ENCODE data around the gene DNMT3A. TPM values are rescaled to one million over a fixed set of nuclear protein-coding genes. Genes with fewer than 3 reads are reported as not detected.

The DNMT3A gene
- 65.7 TPM for total RNA-seq

GRCh38 chr2:25341753-25342371 is at the start of gene DNMT3A:
DNMT3A (minus strand) TSS chr2:25341925; CDS start chr2:25313984, 27,941 bp downstream.

Small RNA genes lying within 50 kb of the gene (small RNA-seq; reads per million reads assigned to genes)
- gene MIR1301 (ENCODE audit: low replicate concordance) = 1.7 reads per million, percentile 78 among the genes with 10 or more reads in this experiment

Other genes starting within 250 kb of the DNMT3A start
- 2.8 TPM for gene POMC, start 173.3 kb downstream of the DNMT3A start, total RNA-seq